ENCODE results near the gene RABGAP1L. TPM values are rescaled to one million over a fixed set of nuclear protein-coding genes. Genes with fewer than 3 reads are reported as not detected.

Gene RABGAP1L
- total RNA-seq, 6 experiments from 2014 or later = 11.7 to 23.1 (median 18.5) TPM

GRCh38 chr1:174206148-174206836 is 47.0 kb downstream of the RABGAP1L start:
- H3K36me3 ChIP-seq = no peaks in the 10 kb centered on the region
- 65% methylated on average over 5 of the region's 5 CpGs for WGBS (ENCODE audit: insufficient coverage, low coverage, low lambda C conversion rate, missing lambda C conversion rate)
- ATAC-seq = no peak
- intact Hi-C loops (cut with DNase I) = no loop called here
- H3K4me3 ChIP-seq = no peak overlapping the region
- peaks cover 0 to 7% (median 0%) of the 10 kb centered on the region in 4 donors for H3K4me1 ChIP-seq
- H3K27me3 ChIP-seq = no peaks in the 10 kb centered on the region
- H3K27ac ChIP-seq = no peak overlapping the region
- no peak for DNase-seq
- no peak for TF ChIP-seq POLR2A (IDR thresholded peaks at IDR 0.05)
- TF ChIP-seq CTCF (IDR thresholded peaks at IDR 0.05) = no peak
- H3K9me3 ChIP-seq = no peaks in the 10 kb centered on the region

GRCh38 chr1:174209347-174210187 is 50.2 kb downstream of the RABGAP1L start:
- ATAC-seq (no peak), DNase-seq (no peak)
- H3K27ac ChIP-seq = no peak overlapping the region
- no peak overlapping the region for H3K4me3 ChIP-seq
- H3K27me3 ChIP-seq = no peaks in the 10 kb centered on the region
- H3K36me3 ChIP-seq = no peaks in the 10 kb centered on the region
- no peaks in the 10 kb centered on the region for H3K9me3 ChIP-seq
- WGBS (ENCODE audit: insufficient coverage, low coverage, low lambda C conversion rate, missing lambda C conversion rate) = 91% methylated on average over 3 of the region's 5 CpGs
- intact Hi-C loops (cut with DNase I) = no loop called here
- H3K4me1 ChIP-seq = peaks cover 0 to 5% (median 0%) of the 10 kb centered on the region in 4 donors
- no peak for TF ChIP-seq CTCF (IDR thresholded peaks at IDR 0.05)
- TF ChIP-seq POLR2A (IDR thresholded peaks at IDR 0.05) = no peak

GRCh38 chr1:174211486-174211885 is 52.2 kb downstream of the RABGAP1L start:
- TF ChIP-seq POLR2A (IDR thresholded peaks at IDR 0.05) (no peak), CTCF (IDR thresholded peaks at IDR 0.05) (no peak)
- Histone ChIP-seq H3K36me3 (no peaks in the 10 kb centered on the region), H3K27ac (no peak overlapping the region), H3K4me1 (no peaks in the 10 kb centered on the region), H3K4me3 (no peak overlapping the region), H3K9me3 (no peaks in the 10 kb centered on the region), H3K27me3 (no peaks in the 10 kb centered on the region)
- DNase-seq = no peak
- intact Hi-C loops (cut with DNase I) = no loop called here
- ATAC-seq = no peak

GRCh38 chr1:174215766-174216165 is 56.4 kb downstream of the RABGAP1L start:
- intact Hi-C loops (cut with DNase I) = no loop called here
- Histone ChIP-seq H3K4me1 (peaks cover 0 to 13% (median 0%) of the 10 kb centered on the region in 4 donors), H3K27me3 (no peaks in the 10 kb centered on the region), H3K36me3 (no peaks in the 10 kb centered on the region), H3K9me3 (no peaks in the 10 kb centered on the region), H3K4me3 (no peak overlapping the region), H3K27ac (no peak overlapping the region)
- 93% methylated on average over 2 of the region's 2 CpGs for WGBS (ENCODE audit: insufficient coverage, low coverage, low lambda C conversion rate, missing lambda C conversion rate)
- no peak for TF ChIP-seq CTCF (IDR thresholded peaks at IDR 0.05)
- TF ChIP-seq POLR2A (IDR thresholded peaks at IDR 0.05) = no peak
- DNase-seq = no peak
- no peak for ATAC-seq

Data from right lobe of liver (tissue), 6 donors.